Measurements from ENCODE around the gene CTSC.

GRCh38 chr11:88345949-88346348 lies 8.4 kb upstream of the CTSC start:
- no peak for TF ChIP-seq SIN3A (IDR thresholded peaks at IDR 0.05; ENCODE audit: borderline replicate concordance, insufficient read depth, low read length)
- no peak for TF ChIP-seq POLR2AphosphoS5 (IDR thresholded peaks at IDR 0.05; ENCODE audit: low read depth, low read length)
- TF ChIP-seq REST (IDR thresholded peaks at IDR 0.05; ENCODE audit: insufficient read depth in 1 of 2, low read depth in 2 of 2, low read length in 2 of 2), result no peak
- no peak for TF ChIP-seq TAF1 (IDR thresholded peaks at IDR 0.05; ENCODE audit: borderline replicate concordance, insufficient read depth, low read length)

All from PFSK-1 (cell line).